ENCODE data around the gene USP9Y.

Gene USP9Y

DNA sequence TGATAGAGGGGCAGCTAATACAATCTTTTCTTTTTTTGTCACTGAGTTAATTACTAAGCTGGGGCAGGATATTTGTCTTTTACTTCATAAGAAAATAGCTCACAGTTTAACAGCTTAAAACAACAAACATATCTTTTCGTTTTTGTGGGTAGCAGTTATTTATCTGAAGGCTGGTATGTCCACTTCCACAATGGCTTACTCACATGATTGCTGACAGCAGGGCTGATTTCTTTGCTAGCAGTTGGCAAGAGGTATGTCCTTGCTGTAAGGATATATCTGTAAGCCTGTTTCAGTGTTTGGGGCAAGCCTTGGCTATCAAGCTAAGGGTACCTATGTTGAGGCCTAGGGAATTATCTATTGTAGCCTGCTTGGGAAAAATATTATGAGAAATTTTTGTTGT, 1.1 kb downstream of the USP9Y start:
- Histone ChIP-seq H3K27me3 (replicated peaks; ENCODE audit: control insufficient read depth, insufficient read depth, low read length, poor library complexity, severe bottlenecking) (no peaks in the 10 kb centered on the region), H3K4me1 (ENCODE audit: control insufficient read depth, insufficient read depth, low read length, poor library complexity, severe bottlenecking) (no peaks in the 10 kb centered on the region), H3K4me3 (ENCODE audit: insufficient read depth, low read depth, low read length, poor library complexity, severe bottlenecking) (no peak overlapping the region), H3K9me3 (ENCODE audit: control insufficient read depth, low read length) (no peaks in the 10 kb centered on the region), H3K27ac (ENCODE audit: insufficient read depth, low read length, poor library complexity, severe bottlenecking) (no peak overlapping the region), H3K36me3 (ENCODE audit: control insufficient read depth, insufficient read depth, low read length) (no peaks in the 10 kb centered on the region)
- DNase-seq, result no peak

DNA sequence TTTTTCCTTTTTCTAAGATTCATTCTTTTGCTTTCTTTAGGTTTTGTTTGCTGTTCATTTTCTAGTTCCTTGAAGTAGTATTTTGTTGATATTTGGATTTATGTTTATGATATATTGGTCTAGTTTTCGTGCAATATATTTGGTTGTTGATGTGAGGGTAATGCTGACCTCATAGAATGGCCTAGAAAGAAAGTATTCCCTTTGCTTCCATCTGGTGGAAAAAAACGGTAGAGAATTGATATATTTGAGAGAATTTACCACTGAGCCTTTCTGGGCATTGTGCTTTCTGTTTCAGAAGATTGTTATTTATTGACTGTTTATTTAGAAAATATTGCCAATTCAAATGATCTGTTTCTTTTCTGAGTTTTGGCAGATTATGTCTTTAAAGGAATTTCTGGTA, 9.4 kb downstream of the USP9Y start:
- Histone ChIP-seq H3K9me3 (ENCODE audit: control insufficient read depth, low read length) (no peaks in the 10 kb centered on the region), H3K4me1 (ENCODE audit: control insufficient read depth, insufficient read depth, low read length, poor library complexity, severe bottlenecking) (no peaks in the 10 kb centered on the region), H3K27me3 (replicated peaks; ENCODE audit: control insufficient read depth, insufficient read depth, low read length, poor library complexity, severe bottlenecking) (no peaks in the 10 kb centered on the region), H3K36me3 (ENCODE audit: control insufficient read depth, insufficient read depth, low read length) (no peaks in the 10 kb centered on the region), H3K27ac (ENCODE audit: insufficient read depth, low read length, poor library complexity, severe bottlenecking) (no peak overlapping the region), H3K4me3 (ENCODE audit: insufficient read depth, low read depth, low read length, poor library complexity, severe bottlenecking) (no peak overlapping the region)
- no peak for DNase-seq

DNA sequence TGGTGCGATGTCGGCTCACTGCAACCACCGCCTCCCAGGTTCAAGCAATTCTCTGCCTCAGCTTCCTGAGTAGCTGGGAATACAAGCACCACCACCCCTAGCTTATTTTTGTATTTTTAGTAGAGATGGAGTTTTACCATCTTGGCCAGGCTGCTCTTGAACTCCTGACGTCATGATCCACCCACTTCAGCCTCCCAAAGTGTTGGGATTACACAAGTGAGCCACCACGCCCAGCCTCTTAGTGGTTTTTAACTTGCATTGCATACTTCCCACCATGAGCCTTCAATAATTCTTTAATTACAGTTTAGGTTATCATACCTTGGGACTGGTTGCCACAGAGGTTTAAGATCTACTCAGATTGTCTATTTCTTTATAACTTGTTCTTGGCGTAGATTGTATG, 14.3 kb downstream of the USP9Y start:
- H3K9me3 ChIP-seq (ENCODE audit: control insufficient read depth, low read length), result no peaks in the 10 kb centered on the region
- H3K27ac ChIP-seq (ENCODE audit: insufficient read depth, low read length, poor library complexity, severe bottlenecking), result no peak overlapping the region
- no peaks in the 10 kb centered on the region for H3K36me3 ChIP-seq (ENCODE audit: control insufficient read depth, insufficient read depth, low read length)
- H3K4me3 ChIP-seq (ENCODE audit: insufficient read depth, low read depth, low read length, poor library complexity, severe bottlenecking), result no peak overlapping the region
- no peaks in the 10 kb centered on the region for H3K4me1 ChIP-seq (ENCODE audit: control insufficient read depth, insufficient read depth, low read length, poor library complexity, severe bottlenecking)
- H3K27me3 ChIP-seq (replicated peaks; ENCODE audit: control insufficient read depth, insufficient read depth, low read length, poor library complexity, severe bottlenecking), result no peaks in the 10 kb centered on the region
- no peak for DNase-seq

DNA sequence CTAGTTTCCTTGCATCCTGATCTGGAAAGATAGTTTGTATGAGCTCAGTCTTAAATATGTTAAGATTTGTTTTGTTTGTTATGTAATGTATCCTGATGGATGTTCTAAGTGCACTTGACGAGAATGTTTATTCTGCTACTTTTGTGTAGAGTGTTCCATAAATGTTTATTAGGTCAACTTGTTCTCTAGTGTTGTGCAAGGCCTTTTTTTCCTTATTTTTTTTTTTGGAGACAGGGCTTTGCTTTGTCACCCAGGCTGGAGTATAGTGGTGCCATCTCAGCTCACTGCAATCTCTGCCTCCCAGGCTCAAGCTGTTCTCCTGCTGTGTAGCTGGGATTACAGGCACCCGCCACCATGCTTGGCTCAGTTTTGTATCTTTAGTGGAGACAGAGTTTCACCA, 28.7 kb downstream of the USP9Y start:
- Histone ChIP-seq H3K36me3 (ENCODE audit: control insufficient read depth, insufficient read depth, low read length) (no peaks in the 10 kb centered on the region), H3K27ac (ENCODE audit: insufficient read depth, low read length, poor library complexity, severe bottlenecking) (no peak overlapping the region), H3K9me3 (ENCODE audit: control insufficient read depth, low read length) (no peaks in the 10 kb centered on the region), H3K27me3 (replicated peaks; ENCODE audit: control insufficient read depth, insufficient read depth, low read length, poor library complexity, severe bottlenecking) (no peaks in the 10 kb centered on the region), H3K4me1 (ENCODE audit: control insufficient read depth, insufficient read depth, low read length, poor library complexity, severe bottlenecking) (no peaks in the 10 kb centered on the region), H3K4me3 (ENCODE audit: insufficient read depth, low read depth, low read length, poor library complexity, severe bottlenecking) (no peak overlapping the region)
- DNase-seq, result no peak

DNA sequence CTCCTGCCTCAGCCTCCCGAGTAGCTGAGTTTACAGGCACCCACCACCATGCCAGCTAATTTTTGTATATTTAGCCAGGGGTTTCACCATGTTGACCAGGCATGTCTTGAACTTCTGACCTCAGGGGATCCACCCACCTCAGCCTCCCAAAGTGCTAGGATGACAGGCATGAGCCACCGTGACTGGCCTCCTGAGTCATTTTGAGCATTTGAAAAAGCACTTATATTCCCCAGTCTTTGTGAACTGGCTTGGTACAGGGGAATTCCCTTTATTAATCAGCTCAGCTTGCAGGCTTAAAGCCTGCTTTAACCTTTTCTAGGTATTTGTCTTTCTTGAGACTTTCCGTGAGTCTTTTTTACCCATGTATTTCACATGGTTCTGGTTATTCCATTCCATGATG, 32.6 kb downstream of the USP9Y start:
- no peak for DNase-seq
- Histone ChIP-seq H3K4me3 (ENCODE audit: insufficient read depth, low read depth, low read length, poor library complexity, severe bottlenecking) (no peak overlapping the region), H3K27me3 (replicated peaks; ENCODE audit: control insufficient read depth, insufficient read depth, low read length, poor library complexity, severe bottlenecking) (no peaks in the 10 kb centered on the region), H3K36me3 (ENCODE audit: control insufficient read depth, insufficient read depth, low read length) (no peaks in the 10 kb centered on the region), H3K4me1 (ENCODE audit: control insufficient read depth, insufficient read depth, low read length, poor library complexity, severe bottlenecking) (no peaks in the 10 kb centered on the region), H3K27ac (ENCODE audit: insufficient read depth, low read length, poor library complexity, severe bottlenecking) (no peak overlapping the region), H3K9me3 (ENCODE audit: control insufficient read depth, low read length) (no peaks in the 10 kb centered on the region)

DNA sequence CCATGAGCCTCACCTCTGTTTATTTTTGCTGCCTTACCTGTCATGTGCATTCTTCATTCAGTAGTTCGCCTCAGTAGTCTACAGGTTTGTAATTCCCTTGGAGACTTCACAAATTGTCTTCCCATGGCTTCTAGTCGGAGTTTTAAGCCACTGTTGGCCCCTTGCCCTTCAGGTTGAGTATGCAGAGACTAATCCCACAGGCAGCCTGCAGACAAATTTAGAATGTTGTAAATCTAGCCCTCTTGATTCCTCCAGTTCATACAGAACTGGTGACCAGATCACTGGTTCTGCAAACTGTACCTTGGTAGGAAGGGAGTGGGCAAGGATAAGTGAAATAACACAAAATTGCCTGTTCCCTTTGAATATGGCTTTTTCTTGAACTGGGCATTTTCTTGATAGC, 33.0 kb downstream of the USP9Y start:
- Histone ChIP-seq H3K4me1 (ENCODE audit: control insufficient read depth, insufficient read depth, low read length, poor library complexity, severe bottlenecking) (no peaks in the 10 kb centered on the region), H3K9me3 (ENCODE audit: control insufficient read depth, low read length) (no peaks in the 10 kb centered on the region), H3K27me3 (replicated peaks; ENCODE audit: control insufficient read depth, insufficient read depth, low read length, poor library complexity, severe bottlenecking) (no peaks in the 10 kb centered on the region), H3K4me3 (ENCODE audit: insufficient read depth, low read depth, low read length, poor library complexity, severe bottlenecking) (no peak overlapping the region), H3K27ac (ENCODE audit: insufficient read depth, low read length, poor library complexity, severe bottlenecking) (no peak overlapping the region), H3K36me3 (ENCODE audit: control insufficient read depth, insufficient read depth, low read length) (no peaks in the 10 kb centered on the region)
- no peak for DNase-seq

DNA sequence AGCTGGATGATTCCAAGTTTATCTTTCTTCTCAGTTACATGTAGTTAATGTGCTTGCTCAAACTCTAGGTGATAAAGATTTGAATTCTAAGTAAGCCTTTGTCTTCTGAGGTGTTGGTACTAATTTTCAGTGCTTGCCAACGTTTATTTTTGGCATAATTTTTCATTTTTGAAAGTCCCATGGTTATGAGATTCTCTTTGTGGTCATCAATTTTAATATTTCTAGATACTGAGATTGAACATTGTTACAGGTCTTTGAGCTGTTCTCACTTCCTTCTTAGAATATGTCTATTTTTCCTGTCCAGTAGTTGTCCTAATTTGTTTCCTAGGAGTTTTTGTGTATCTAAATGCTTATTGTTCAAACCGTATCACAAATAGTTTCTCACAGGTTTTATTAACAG, 40.4 kb downstream of the USP9Y start:
- H3K4me1 ChIP-seq (ENCODE audit: control insufficient read depth, insufficient read depth, low read length, poor library complexity, severe bottlenecking), result no peaks in the 10 kb centered on the region
- DNase-seq, result no peak
- H3K9me3 ChIP-seq (ENCODE audit: control insufficient read depth, low read length), result no peaks in the 10 kb centered on the region
- H3K27ac ChIP-seq (ENCODE audit: insufficient read depth, low read length, poor library complexity, severe bottlenecking), result no peak overlapping the region
- no peaks in the 10 kb centered on the region for H3K36me3 ChIP-seq (ENCODE audit: control insufficient read depth, insufficient read depth, low read length)
- no peaks in the 10 kb centered on the region for H3K27me3 ChIP-seq (replicated peaks; ENCODE audit: control insufficient read depth, insufficient read depth, low read length, poor library complexity, severe bottlenecking)
- H3K4me3 ChIP-seq (ENCODE audit: insufficient read depth, low read depth, low read length, poor library complexity, severe bottlenecking), result no peak overlapping the region

DNA sequence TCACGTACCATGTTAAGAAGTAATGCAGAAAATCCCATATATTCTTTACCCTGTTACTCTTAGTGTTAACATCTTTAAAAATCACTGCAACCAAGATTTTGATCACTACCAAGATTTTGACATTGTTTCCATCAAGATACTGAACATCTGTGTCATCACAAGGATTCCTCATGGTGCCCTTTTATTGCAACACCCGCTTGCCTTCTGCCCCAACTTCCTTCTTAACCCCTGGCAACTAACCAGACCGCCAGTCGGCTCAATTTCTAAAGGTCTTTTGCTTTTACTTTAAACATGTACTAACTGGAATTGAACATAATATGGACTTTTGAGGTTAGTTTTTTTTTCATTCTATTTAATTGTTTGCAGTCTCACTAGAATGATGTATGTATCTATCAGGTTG, 41.7 kb downstream of the USP9Y start:
- Histone ChIP-seq H3K4me1 (ENCODE audit: control insufficient read depth, insufficient read depth, low read length, poor library complexity, severe bottlenecking) (no peaks in the 10 kb centered on the region), H3K36me3 (ENCODE audit: control insufficient read depth, insufficient read depth, low read length) (no peaks in the 10 kb centered on the region), H3K9me3 (ENCODE audit: control insufficient read depth, low read length) (no peaks in the 10 kb centered on the region), H3K4me3 (ENCODE audit: insufficient read depth, low read depth, low read length, poor library complexity, severe bottlenecking) (no peak overlapping the region), H3K27me3 (replicated peaks; ENCODE audit: control insufficient read depth, insufficient read depth, low read length, poor library complexity, severe bottlenecking) (no peaks in the 10 kb centered on the region), H3K27ac (ENCODE audit: insufficient read depth, low read length, poor library complexity, severe bottlenecking) (no peak overlapping the region)
- no peak for DNase-seq

DNA sequence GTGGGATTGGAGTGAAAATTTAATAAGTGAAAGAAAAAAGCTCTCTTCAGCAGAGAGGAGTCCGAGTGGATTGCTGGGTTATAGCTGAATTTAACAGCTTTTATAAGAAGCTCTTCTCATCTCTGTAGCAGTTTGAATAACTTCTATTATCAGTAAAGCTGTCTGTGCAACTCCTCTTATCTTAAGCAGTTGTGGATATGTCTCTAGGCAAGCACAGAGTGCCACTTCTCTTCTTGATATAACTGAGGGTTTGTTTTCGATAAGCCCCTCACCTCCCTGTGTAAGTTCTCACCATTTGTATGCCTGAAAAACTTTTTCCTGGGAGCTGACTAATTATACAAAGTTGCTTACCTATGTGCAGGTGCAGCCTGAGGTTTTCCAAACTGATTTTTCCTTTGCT, 43.1 kb downstream of the USP9Y start:
- H3K36me3 ChIP-seq (ENCODE audit: control insufficient read depth, insufficient read depth, low read length), result no peaks in the 10 kb centered on the region
- H3K27ac ChIP-seq (ENCODE audit: insufficient read depth, low read length, poor library complexity, severe bottlenecking), result no peak overlapping the region
- H3K9me3 ChIP-seq (ENCODE audit: control insufficient read depth, low read length), result no peaks in the 10 kb centered on the region
- no peaks in the 10 kb centered on the region for H3K27me3 ChIP-seq (replicated peaks; ENCODE audit: control insufficient read depth, insufficient read depth, low read length, poor library complexity, severe bottlenecking)
- no peaks in the 10 kb centered on the region for H3K4me1 ChIP-seq (ENCODE audit: control insufficient read depth, insufficient read depth, low read length, poor library complexity, severe bottlenecking)
- no peak for DNase-seq
- H3K4me3 ChIP-seq (ENCODE audit: insufficient read depth, low read depth, low read length, poor library complexity, severe bottlenecking), result no peak overlapping the region

DNA sequence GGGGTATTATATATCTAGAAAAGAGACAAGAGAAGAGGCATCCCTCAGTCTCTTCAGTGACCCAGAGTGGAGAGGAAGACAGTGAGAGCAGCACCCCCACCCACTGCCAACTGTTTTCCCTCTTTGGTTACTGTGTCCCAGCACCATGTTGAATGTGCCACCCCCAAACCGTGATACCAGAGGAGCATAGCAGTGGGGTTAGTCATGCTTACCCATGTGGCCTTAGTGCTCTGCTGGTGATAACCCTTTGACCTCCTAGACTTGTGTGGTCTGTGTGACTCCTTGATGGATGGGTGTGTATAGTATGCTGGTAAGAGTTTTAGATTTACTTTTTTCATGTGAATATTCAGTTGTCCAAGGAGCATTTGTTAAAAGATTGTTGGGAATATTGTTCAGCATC, 48.3 kb downstream of the USP9Y start:
- Histone ChIP-seq H3K9me3 (ENCODE audit: control insufficient read depth, low read length) (no peaks in the 10 kb centered on the region), H3K4me1 (ENCODE audit: control insufficient read depth, insufficient read depth, low read length, poor library complexity, severe bottlenecking) (no peaks in the 10 kb centered on the region), H3K27ac (ENCODE audit: insufficient read depth, low read length, poor library complexity, severe bottlenecking) (no peak overlapping the region), H3K27me3 (replicated peaks; ENCODE audit: control insufficient read depth, insufficient read depth, low read length, poor library complexity, severe bottlenecking) (no peaks in the 10 kb centered on the region), H3K4me3 (ENCODE audit: insufficient read depth, low read depth, low read length, poor library complexity, severe bottlenecking) (no peak overlapping the region), H3K36me3 (ENCODE audit: control insufficient read depth, insufficient read depth, low read length) (no peaks in the 10 kb centered on the region)
- no peak for DNase-seq

DNA sequence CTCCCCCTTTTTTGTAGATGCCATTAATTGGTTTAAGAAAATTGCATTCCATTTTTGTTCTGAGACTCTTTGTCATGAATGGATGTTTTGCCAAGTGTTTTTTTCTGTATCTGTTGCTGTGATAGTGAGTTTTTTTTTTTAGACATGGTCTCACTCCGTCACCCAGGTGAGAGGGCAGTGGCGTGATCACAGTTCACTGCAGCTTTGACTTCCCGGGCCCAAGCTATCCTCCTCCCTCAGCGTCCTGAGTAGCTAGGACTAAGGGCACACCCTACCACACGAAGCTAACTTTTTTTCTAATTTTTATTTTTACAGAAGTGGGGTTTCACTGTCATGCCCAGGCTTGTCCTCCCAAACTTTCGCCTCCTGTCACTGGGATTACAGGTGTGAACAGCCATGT, 51.8 kb downstream of the USP9Y start:
- Histone ChIP-seq H3K4me3 (ENCODE audit: insufficient read depth, low read depth, low read length, poor library complexity, severe bottlenecking) (no peak overlapping the region), H3K4me1 (ENCODE audit: control insufficient read depth, insufficient read depth, low read length, poor library complexity, severe bottlenecking) (no peaks in the 10 kb centered on the region), H3K27ac (ENCODE audit: insufficient read depth, low read length, poor library complexity, severe bottlenecking) (no peak overlapping the region), H3K27me3 (replicated peaks; ENCODE audit: control insufficient read depth, insufficient read depth, low read length, poor library complexity, severe bottlenecking) (no peaks in the 10 kb centered on the region), H3K36me3 (ENCODE audit: control insufficient read depth, insufficient read depth, low read length) (no peaks in the 10 kb centered on the region), H3K9me3 (ENCODE audit: control insufficient read depth, low read length) (no peaks in the 10 kb centered on the region)
- no peak for DNase-seq

Data from effector memory CD4-positive, alpha-beta T cell (primary cell).